H1 (cell line): ENCODE results near the gene RHOC. TPM values are rescaled to one million over a fixed set of nuclear protein-coding genes. Genes with fewer than 3 reads are reported as not detected.

Experiments used
- BCL11A ChIP-seq, 2 experiments: IDR thresholded peaks; one replicate each; pipeline ENCODE4 v1.6.1; 2011; ENCODE audit warnings: low read depth in 2 of 2, low read length in 2 of 2, mild to moderate bottlenecking in 2 of 2
- EZH2 ChIP-seq: fragments of 200-600 bp; sonication (generic); IDR thresholded peaks from 2 replicates; pipeline ENCODE4 v1.7.1; 2012; ENCODE audit warnings: low read depth, mild to moderate bottlenecking, moderate library complexity, low read length, inconsistent platforms; ENCODE audit not compliant: severe bottlenecking
- KDM4A ChIP-seq: IDR thresholded peaks from one replicate; pipeline ENCODE4 v1.7.1; 2012; ENCODE audit warnings: low read depth, mild to moderate bottlenecking, moderate library complexity, low read length, inconsistent platforms; ENCODE audit not compliant: severe bottlenecking
- polyA plus RNA-seq, 7 experiments: library from polyadenylated mRNA; depleted of rRNA in 3 of 7; stranded (reverse) in 5 of 7; unstranded in 2 of 7; fragments of >200 nt in 5 of 7; fragments of 200-250 nt in 2 of 7; gene quantifications; 1 replicate in 5 of 7; 2 replicates in 1 of 7; 4 replicates in 1 of 7; pipeline versions ENCODE4 v1.2.1 to v1.2.3, GENCODE V29; 2011 to 2013; ENCODE audit warnings: missing spikeins in 2 of 7, mixed read lengths in 2 of 7
- total RNA-seq: library from RNA; stranded (reverse); fragmentation: NEBNext Ultra II Directional; extraction: Animal tissue kit (Norgen Biotek cat#: 25700); gene quantifications from 2 replicates; pipeline ENCODE4 v1.2.1, GENCODE V29; 2021

Gene RHOC
- total and polyA plus RNA-seq, 2 of the 8 experiments (the other 6 are each of a cell fraction or from before 2014, with no cell fraction given): 53.6 to 97.5 TPM

DNA sequence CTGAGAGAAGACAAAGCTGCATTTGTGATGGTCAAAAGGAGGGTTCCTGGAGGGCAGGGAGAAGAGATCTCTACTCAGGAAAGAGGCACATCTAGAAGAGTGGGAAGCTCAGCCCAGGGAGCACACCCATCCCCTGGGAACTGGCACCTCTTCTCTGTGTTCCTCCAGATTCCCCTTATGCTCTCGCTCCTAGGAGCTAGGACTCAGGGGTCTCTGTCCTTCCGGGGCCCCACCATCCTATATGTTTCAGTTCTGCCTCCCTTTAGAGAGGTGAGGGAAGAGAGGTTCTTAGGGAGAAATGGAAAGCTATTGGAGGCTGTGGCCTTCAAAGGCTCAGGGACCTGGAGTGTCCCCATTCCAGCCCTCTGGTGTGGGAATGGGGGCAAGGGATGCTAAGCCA, 12.8 kb upstream of the RHOC start (continued):
- TF ChIP-seq BCL11A (IDR thresholded peaks at IDR 0.05; ENCODE audit: low read depth in 2 of 2, low read length in 2 of 2) (no peak), KDM4A (no peak), EZH2 (no peak)
